ENCODE measurements around the gene LGR5.

DNA sequence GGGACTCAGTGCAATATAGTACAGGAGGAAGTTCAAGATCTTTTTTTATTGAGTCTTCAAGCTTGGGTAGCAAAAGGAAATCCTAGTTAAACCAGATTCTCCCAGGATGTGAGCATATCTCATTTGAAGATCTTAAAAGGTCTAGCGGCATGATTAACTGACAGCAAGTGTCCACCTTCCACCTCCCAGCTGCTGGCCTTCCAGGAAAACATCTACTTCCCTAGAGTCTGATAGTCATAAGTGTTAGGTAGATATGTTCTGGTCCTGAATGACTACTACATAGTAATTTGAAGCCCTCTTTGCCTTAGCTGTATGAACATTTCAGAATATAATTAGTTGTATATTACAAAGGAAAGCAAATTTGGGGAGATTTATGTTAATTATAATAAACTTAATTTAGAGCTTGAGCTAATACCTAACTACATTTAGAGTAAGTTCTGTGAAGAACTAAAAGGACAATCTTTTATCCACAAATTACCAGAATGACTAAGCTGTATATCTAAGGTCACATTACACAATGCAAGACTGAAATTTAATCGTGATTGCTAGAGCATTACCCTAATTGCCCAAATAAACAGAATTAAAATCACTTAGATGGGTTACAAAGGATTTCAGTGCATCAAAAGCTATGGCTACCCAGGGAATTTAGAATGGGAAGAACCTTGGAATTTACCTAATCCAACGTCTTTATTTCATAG lies 9.9 kb downstream of the LGR5 start:
- TF ChIP-seq CTCF (IDR thresholded peaks at IDR 0.05 in 8 of 11, conservative IDR thresholded peaks at IDR 0.05 in 3 of 11) (no peak), POLR2AphosphoS5 (IDR thresholded peaks at IDR 0.05) (no peak)

Measured in spleen (tissue), 7 donors.